Upper lobe of left lung (tissue), 4 donors: ENCODE results near the gene FBF1.

Experiments
- CTCF ChIP-seq, 6 experiments: fragments of 450-650 bp in 4 of 6; fragments of 200-600 bp in 2 of 6; sonication (generic) in 2 of 6; IDR thresholded peaks; one replicate each; pipeline ENCODE4 v1.5.1; 2016 to 2019; ENCODE audit warnings: antibody characterized with exemption in 6 of 6
- EP300 ChIP-seq, 4 donors: sonication (generic); formaldehyde crosslinking; IDR thresholded peaks; one replicate each; pipeline ENCODE4 v1.5.1; 2017; ENCODE audit warnings: antibody characterized with exemption in 4 of 4, control low read depth in 2 of 4
- POLR2A ChIP-seq, 4 donors: fragments of 450-650 bp; IDR thresholded peaks; one replicate each; pipeline ENCODE4 v1.5.1; 2016 to 2017; ENCODE audit warnings: antibody characterized with exemption in 4 of 4, mild to moderate bottlenecking in 2 of 4
- POLR2AphosphoS5 ChIP-seq, 2 donors: sonication (generic); formaldehyde crosslinking; IDR thresholded peaks; one replicate each; pipeline ENCODE4 v1.5.1; 2017; ENCODE audit warnings: antibody characterized with exemption in 2 of 2

GRCh38 chr17:75910699-75911098 is 30.1 kb downstream of the FBF1 start:
- TF ChIP-seq CTCF (IDR thresholded peaks at IDR 0.05): no peak
- no peak for TF ChIP-seq POLR2A (IDR thresholded peaks at IDR 0.05)
- TF ChIP-seq POLR2AphosphoS5 (IDR thresholded peaks at IDR 0.05): no peak
- TF ChIP-seq EP300 (IDR thresholded peaks at IDR 0.05): no peak
